Measurements from ENCODE around the gene LRRC3.

- TF ChIP-seq POLR2A (IDR thresholded peaks at IDR 0.05), result no peak
- no peak for TF ChIP-seq CTCF (IDR thresholded peaks at IDR 0.05)
Measured at GRCh38 chr21:44499211-44499560, 43.9 kb downstream of the LRRC3 start.

Measured in Peyer's patch (tissue), 4 donors.